HK-2 (cell line): Measurements from ENCODE around the gene CCNY.
"Not testable (repeated sequence)": the region's sequence is repeated elsewhere in the genome, so short reads cannot be mapped to it uniquely, and the experiment has no call there.

Experiments
- DNase-seq: peaks from one replicate; pipeline ENCODE4 v3.0.0-alpha.2; 2018; ENCODE audit not compliant: unreplicated experiment

Gene CCNY

DNA sequence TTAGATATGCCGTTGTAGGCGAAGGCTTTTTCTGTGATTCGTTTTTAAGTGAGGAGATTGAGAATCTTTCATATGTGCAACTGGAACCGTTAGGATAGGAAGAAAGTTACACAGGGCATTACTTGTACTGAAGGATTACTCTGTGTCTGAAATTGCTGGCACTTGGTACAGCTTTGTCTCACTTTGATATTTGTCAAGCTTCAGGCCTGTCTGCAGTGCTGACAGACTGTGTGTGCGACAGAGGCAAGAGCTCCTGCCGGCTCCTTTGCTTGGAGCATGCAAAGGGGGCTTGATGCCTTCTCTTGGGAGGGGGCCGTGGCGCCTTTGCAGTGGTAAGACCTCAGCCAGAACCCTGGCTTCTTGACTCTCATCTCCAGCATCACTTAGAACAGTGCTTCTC lies 45.8 kb downstream of the CCNY start:
- DNase-seq = no peak

DNA sequence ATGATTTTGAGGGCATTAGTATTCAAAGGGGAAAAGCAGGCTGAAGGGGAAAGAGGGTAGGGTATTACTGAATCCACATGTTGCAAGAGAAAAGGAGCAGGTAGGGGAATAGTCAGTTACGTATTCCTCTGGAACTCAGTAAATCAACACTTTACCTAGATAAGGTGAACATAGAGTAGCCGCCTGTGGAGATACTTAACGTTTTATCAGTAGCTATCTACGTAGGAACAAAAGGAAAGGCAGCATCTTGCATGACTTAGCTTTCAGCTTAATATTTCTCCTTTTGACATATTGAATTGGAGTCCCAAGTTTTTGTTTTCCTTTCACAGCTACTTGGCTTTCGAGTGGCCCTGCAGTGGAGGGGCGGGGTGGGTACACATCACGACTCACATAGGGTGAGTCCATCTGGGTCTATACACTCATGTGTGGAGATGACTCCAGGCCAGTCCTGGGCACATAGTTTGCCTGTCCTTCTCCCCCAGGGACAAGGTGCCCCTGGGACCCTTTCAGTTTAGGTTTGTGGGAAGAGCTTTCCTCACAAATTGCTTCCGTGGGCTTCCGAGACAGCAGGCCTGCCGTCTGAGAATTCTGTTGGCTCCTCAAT lies 48.1 kb downstream of the CCNY start:
- no peak for DNase-seq

DNA sequence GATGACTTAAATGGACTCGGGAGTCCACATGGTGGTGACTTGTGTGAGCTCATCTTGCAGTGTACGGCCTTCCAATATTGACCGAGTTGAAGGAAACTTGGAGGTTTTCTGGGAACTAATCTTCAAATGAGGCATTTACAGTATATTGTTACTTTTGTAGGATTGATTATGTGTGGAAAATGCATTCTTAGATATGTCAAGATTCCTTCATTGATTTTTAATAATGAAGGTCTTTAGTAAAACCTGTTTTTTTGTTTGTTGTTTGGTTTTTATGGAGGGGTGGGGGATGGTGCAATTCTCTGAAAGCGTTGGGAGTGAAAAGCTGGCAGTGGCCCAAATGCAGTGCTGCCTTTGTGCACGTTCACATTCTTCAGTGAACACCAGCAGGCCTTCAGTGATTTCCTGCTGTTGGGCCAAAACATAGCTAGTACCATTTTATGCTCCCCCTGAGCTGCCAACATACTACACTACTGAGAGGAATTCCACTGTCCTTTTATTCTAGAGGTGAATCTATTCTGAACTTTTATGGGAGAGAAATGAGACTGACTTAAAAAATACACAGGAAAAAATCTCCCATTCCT lies 50.4 kb downstream of the CCNY start:
- DNase-seq = no peak

DNA sequence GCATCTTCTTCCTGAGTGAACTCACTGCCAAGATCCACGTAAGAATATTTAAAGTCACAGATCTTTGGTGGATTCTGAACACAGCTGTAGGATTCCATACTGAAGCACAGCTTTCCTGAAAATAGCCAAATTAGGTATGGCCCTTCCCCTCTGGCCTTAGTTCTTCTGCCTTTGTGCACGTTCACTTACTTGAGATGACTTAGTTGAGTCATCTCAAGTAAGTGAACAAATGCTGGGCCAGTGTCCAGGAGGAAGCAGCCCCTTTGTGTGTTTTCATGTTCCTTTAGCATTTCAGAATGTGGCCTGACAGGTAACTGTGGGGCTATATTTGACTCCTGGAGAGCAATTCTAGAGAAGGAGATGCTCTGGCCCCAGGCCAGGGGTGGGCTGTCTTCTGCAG lies 51.5 kb downstream of the CCNY start:
- DNase-seq = no peak

DNA sequence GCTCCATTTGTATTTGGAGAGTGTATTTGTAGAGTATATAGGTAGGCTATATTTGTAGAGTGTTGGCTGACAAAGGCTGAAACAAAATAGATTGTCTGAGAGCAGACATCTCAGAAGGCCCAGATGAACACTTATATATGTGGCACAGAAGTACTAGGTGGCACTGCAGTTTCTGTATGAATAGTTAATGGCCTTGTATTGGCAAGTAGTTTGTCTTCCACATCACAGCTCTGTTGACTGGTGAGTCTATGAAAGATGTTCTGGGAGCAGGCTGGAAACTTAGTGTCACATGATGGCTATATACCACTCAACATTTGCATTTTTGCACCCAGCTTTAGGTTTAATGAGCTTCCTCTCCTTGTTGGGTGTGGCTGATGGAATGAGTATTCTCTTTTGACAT lies 51.9 kb downstream of the CCNY start:
- DNase-seq = no peak

DNA sequence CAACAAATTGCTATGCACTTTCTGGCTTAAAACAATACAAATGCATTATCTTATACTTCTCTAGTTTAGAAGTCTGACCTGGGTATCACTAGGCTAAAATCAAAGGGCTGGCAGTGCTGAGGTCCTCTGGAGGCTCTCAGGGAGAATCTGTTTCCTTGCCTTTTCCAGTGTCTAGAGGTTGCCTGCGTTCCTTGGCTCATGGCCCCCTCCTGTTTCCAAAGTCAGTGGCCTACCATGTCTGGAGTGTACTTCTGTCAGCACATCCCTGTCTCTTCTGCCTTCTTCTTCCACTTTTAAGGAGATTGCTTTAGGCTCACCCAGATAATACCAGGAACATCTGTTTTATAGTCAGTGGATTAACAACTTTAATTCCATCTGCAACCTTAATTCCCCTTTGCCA lies 52.4 kb downstream of the CCNY start:
- DNase-seq = no peak

DNA sequence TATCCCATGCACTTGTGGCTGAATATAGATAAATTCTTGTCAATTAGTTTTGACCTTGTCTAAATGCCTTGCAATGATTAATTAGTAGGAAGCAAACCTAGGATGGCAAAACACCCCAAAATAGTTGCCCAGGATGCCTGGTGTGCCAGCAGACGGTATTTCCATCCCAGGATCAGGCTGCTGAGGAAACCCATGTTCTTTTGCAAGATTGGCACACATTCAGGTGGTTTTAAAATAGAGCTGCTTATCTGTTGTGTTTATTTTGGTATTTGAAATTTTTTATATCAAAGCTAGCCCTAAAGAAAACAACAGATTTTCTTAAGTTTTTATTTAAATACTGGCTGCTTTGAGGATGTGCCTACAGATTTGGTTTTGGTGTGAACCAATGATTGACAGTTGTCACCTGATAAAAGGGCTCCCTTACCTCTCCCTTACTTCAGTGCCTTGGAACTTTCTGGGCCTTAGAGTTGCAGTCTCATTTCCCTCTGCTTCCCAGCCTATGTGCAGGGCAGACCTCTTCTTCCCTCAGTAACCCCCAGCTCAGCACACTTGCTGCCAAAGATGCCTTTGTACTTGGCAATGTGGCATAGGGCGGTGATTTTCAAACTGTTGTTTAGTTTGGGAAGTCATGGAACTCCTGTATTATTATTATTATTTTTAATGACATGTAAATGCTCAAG lies 54.0 kb downstream of the CCNY start:
- no peak for DNase-seq

DNA sequence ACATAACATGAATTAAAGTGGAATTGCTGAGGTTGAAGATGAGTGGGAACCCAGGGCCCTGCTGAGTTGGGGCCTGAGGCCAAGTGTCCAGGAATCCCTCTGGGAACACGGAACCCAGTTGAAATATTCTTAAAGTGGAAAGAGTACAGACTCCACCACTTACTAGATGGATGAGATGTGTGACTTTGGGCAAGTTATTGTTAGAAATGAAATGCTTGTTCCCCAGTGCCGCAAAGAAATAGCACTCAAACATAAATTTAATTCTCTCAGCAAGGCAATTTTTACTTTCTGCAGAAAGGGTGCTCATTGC lies 54.5 kb downstream of the CCNY start:
- no peak for DNase-seq

DNA sequence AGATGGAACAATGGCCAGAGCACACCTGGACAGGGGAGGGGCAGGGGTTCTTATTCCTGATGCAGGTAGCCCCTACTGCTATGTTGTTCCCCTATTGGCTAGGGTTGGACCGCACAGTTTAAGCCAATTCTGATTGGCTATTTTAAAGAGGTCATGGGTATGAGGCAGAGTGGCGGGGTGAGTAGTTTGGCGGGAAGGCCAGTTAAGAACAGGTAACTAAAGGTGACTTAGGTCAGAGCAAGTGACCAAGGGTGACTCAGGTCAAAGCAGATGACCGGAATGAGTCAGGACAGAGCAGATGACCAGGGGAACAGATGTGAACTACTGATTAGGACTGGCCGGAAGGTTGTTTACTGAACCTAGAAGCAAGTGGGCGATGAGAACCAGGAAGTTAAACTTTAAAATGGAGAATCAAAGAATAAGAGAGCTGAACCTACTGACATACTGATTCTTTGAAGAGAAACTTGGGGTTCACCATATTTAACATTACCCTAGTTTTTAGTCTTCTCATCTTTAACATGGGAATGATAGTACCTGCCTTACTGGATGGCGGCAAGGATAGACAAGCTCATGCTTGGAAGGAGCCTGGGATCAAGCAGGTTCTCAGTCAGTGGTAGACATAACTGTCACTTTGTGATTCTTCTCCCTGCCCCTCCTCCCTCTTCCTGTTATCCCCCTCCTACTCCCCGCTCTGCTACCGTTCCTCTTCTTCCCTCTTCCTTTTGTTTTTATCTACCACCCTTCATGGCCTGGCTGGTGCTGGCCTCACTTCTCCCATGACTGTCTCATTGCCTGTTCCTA lies 55.0 kb downstream of the CCNY start:
- DNase-seq = no peak

DNA sequence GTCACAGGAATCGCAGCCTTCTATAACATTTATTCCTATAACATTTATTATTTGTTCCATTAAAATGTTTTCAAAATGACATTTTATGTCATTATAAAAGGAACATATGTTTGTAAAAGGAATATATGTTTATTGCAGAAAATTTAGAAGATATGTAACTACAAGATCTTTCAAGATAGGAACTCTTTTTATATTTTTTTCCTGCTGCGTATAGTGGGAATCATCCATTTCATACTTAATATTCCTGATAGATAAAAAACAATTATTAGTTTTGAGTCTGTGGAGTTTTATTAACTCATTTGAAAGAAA lies 55.6 kb downstream of the CCNY start:
- DNase-seq = no peak

DNA sequence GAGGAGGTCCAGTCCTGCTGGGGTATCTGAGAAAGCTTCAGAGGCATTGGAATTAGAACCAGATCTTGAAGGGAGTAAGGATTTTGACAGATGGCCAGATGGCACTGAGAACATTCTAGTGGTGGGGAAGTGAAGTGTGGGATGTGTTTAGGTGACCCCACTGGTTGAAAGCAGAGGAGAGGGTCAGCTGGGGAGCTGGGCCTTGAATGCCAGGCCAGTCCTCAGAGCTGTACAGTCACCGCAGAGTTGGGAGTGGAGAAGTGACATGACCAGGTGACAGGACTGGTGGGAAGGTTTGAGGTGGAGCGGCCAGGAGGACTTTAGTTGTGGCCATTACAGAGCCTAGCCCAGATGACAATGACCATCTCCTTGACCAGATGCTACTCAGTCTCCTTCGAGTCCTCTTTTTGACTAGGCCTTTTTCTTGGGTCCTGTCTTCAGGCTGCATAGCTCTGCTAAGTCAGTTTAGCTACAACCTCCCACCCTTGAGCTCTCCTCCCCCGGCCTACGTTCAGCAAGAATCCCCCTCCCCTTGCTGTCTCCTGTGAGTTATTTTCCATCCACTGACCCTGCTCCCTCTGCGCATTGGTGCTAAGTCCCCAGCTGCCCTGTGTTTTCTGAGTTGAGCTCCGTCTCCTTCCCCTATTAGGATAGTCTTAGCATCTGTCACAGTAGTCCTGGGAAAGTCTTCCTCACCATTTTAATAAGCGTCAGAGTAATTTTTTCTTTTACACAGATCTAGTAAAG lies 56.3 kb downstream of the CCNY start:
- DNase-seq = no peak

DNA sequence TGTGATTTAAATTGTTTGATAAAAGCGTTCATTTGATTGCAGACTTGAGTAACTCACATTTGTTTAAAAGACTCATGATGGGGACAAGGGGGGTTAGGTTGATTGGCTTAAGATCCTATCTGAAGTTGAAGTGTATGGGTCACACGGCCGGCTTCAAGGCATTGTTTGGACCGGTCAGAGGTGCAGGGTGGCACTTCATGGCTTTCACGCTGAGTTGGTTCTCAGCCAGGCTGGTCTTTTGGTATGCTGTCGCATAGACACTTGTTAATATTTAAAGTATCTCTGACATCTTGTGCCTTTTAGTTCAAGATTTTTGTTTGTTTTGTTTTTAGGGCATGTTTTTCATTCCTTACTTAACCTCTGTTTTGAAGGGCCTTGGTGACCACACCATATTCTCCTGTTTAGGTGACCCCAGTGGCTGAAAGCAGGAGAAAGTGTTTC lies 58.1 kb downstream of the CCNY start:
- no peak for DNase-seq

DNA sequence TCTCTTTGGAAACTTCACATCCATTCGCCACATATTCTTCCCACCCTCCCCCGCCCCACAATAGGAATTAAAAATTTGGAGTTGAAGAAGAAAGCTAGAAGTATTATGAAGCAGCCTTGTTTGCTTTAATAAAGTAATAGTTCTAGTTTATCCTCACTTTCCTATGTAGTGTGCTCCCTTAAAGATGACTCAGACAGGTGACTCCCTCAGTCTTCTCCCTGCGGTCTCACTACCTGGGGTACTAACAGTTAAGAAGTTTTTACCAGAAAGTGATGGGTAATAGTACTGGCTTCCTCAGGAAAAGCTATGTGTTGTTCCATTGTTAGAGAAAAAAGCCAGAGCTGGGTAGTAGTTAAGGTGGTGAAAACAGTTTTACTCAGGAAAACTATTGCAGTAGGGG lies 58.6 kb downstream of the CCNY start:
- no peak for DNase-seq

DNA sequence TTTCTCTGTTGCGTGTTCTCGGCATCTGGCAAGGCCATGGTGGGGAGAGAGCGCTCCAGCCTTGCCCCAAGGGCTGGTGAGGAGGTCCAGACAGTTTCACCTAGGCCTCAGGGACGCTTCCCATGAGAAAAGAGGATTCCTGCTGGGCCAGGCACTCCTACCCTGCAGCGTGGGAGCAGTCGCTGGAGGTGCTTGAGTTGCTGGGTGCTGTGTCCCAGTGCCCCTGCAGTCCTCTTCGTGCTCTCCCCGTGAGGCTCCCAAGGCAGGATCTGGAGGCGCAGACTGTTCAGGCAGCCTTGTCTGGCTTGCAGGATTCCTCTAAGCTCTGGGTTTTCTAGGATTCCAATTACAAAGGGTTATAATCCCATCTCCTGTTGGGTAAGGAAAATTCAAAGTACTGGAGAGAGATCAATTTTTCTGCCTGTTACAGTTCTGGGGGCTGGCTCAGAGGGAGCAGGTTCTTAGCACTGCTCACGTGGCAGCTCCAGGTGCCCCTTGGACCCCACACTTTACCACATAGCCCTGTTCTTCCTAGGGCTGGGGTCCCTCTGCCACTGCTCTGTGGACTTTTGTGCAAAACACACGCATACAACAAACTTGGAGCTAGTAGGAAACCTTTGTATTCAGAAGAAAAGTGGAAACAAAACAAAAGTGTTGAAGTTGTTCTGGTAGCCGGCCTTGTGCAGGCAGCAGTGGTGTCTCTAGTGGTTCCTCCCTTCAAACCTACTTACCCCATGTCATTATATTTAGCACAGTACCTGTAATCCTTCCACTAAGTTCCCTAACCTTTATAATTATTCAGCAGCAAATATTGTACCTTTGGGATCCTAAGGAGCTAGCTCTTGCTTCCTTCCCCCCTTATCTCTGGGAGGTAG lies 60.5 kb downstream of the CCNY start:
- no peak for DNase-seq

DNA sequence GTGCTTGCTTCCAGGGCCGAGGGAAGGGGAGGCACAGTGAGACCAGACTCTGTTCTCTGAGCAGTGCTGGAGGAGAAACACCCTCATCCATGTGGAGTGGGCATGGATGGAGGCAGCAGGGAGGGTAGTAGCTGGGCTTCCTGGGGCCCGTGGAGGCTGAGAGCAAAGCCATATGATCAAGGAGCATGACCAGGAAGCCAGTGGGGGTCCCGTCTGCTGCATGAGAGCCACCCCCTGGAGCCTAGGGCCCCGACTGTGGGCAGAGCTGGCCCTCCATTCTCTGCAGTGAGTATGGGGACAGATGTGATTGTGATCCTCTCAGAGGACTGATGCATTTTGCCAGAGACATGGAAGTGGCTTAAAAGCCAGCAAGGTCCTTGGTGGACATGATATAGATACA lies 61.6 kb downstream of the CCNY start:
- DNase-seq = no peak

DNA sequence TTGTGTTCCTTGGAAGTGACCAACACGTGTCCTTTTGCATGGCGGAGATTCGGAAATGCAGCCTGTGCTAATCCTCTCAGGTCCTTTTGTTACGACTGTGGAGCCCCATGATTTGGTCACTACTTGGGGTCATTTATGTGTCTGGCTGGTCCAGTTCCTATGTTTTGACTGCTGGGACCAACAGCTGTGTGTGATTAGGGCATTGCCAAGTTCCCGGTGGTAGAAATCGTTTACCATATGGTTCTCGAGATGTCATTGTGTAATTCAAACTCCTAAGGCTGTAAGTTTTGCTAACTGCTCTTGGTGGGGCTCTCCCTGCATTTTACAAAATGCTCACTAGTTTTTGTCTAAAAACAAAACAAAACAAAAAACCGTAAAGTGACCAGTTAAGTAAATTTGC lies 62.0 kb downstream of the CCNY start:
- no peak for DNase-seq

DNA sequence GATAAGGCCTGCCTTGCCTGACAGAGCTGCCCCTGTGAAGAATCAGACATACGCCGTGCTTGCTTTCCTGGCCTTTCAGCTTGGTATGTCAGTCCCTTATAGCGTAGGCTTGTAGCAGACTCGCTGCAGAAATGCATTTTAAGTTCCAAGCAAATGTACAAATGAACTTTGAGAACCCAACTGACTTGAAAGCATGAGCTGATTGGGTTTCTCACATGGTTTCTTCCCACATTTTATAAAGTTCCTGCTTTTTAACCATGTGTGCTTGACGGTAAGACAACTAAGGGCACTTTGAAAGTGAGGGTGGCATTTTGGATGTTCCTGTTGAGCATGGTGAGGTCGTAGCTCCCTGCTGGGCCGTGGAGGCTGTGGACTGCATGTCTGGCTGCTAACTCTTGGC lies 62.6 kb downstream of the CCNY start:
- DNase-seq = no peak

DNA sequence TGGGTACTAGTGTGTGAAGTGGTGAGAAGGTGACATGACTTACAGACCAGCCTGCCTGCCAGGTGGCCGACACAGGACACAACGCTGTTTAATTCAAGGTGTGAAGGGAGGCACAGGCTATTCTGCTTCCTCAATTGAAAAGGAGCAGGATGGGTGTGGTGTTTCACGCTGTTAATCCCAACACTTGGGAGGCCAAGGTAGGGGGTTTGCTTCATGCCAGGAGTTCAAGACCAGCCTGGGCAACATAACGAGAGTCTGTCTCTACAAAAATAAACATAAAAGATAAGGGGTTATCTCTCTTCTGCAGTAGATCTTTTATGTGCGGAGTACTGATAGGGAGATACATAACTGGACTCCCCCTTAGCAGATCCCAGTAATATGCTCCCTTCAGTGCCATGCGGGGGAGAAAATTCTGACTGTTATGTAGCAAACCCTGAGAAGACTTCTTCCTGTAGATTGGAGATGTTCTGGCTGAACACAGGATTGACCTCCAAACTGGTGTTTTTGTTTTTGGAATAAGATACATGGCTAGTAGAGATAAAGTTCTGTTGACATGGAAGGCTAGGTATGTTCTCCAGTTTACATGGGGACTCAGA lies 63.2 kb downstream of the CCNY start:
- no peak for DNase-seq

DNA sequence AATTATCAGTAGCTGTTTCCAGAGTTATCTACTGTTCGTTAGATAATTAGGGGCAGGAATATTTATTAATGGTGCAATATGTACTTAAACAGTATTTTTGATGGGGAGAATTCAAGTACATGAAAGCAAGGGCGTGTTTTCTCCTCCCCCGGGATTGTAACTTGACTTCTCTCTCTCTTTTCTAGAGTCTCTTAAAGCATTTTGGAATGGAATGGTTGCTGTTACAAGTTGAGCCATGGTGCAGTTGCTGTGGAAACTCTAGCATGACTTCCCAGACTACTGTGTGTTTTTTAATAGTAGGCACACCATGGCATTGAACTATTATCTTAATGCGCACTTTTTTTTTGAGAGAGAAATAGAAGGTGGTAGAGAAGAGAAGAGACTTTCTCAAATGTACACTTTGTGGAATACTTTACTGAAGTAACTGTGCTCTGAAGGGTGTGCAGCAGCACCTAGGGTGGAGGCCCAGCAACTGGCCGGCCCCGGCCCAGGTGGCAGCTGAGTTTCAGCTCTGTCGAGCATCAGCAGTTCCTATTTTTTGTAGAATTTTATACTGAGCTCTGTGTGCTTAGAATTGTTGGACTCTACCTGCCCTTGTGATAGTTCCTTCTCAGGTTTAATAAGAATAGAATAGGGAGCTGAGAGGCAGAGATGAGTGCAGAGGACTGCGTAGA lies 64.4 kb downstream of the CCNY start:
- no peak for DNase-seq

DNA sequence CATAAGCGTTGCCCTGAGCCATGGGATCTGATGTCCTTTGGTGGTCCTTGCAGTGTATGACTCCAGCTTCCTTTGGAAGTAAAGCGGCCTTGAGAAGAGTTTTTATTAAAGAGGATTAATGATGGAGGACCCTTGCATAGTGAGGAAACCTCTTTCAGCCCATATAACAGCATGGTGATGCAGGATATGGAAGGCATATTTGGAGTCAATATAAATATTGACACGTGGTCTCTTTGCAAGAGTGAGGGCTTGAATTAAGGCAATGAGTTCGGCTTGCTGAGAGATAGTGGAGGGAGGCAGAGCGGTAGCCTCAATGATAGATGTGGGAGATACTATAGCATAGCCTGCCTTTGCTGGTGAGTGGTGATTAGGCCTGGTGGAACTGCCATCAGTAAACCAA lies 67.2 kb downstream of the CCNY start:
- DNase-seq = not testable (repeated sequence)
